ENCODE measurements around the gene PIGO.

Gene PIGO

GRCh38 chr9:35103660-35104191 lies 7.3 kb upstream of the PIGO start:
- ChIA-PET CTCF (interaction anchor here (0.8 to 15.9 kb wide), 10 partner anchors 7 to 450 kb away, joined by 3 to 162 read pairs (median 6); partner anchors contain the start of genes ATOSB and PIGO), POLR2A (interaction anchor here (1.1 to 1.3 kb wide), 5 partner anchors 8 to 435 kb away, joined by 4 to 13 read pairs (median 10); partner anchors contain the start of genes FANCG and VCP)
- no peak for TF ChIP-seq CTCF (IDR thresholded peaks at IDR 0.05; ENCODE audit: insufficient read depth, low read length, missing control alignments)

GRCh38 chr9:35102769-35103659 lies 6.6 kb upstream of the PIGO start, which contains the start of gene STOML2:
STOML2 (minus strand) TSS chr9:35103131; CDS start chr9:35103094, 37 bp downstream.
- ChIA-PET POLR2A (interaction anchor here (1.1 to 1.3 kb wide), 5 partner anchors 9 to 436 kb away, joined by 4 to 13 read pairs (median 10); partner anchors contain the start of genes FANCG and VCP), CTCF (interaction anchor here (0.6 to 15.9 kb wide), 11 partner anchors 7 to 374 kb away, joined by 3 to 162 read pairs (median 6); partner anchors contain the start of genes ATOSB, FANCG and PIGO)
- DNase-seq (ENCODE audit: low read depth, low spot score), result peak; percentile 73
- TF ChIP-seq CTCF (IDR thresholded peaks at IDR 0.05; ENCODE audit: insufficient read depth, low read length, missing control alignments), result no peak
- peak within 1 kb of the TSS; percentile 65 for H3K4me3 ChIP-seq (ENCODE audit: low read depth, low read length)

More at GRCh38 chr9:35103660-35104191, 7.3 kb upstream of the PIGO start:
- H3K4me3 ChIP-seq (ENCODE audit: low read depth, low read length), result peak overlapping the region; percentile 65
- DNase-seq (ENCODE audit: low read depth, low spot score), result no peak

- ChIA-PET POLR2A (interaction anchor here (0.6 to 1.3 kb wide), 5 partner anchors 9 to 44 kb away, joined by 3 to 13 read pairs (median 10); partner anchors contain the start of genes FANCG and VCP), CTCF (interaction anchor here (0.6 to 15.9 kb wide), 9 partner anchors 6 to 377 kb away, joined by 3 to 162 read pairs (median 6); partner anchors contain the start of genes FANCG and PIGO)
- peak overlapping the region; percentile 65 for H3K4me3 ChIP-seq (ENCODE audit: low read depth, low read length)
- DNase-seq (ENCODE audit: low read depth, low spot score), result no peak
- TF ChIP-seq CTCF (IDR thresholded peaks at IDR 0.05; ENCODE audit: insufficient read depth, low read length, missing control alignments), result no peak
Measured at GRCh38 chr9:35102465-35102768, 6.0 kb upstream of the PIGO start.

GRCh38 chr9:35097573-35097972 lies 1.2 kb upstream of the PIGO start:
- CTCF ChIA-PET, result interaction anchor here (0.7 to 8.7 kb wide), 9 partner anchors 11 to 381 kb away, joined by 3 to 209 read pairs (median 47); partner anchors contain the start of genes ATOSB, FANCG, STOML2 and VCP
- POLR2A ChIA-PET, result interaction anchor here (0.6 to 1.7 kb wide), 2 partner anchors 11 to 26 kb away, joined by 4 to 11 read pairs; partner anchors contain the start of gene VCP
- no peak for TF ChIP-seq CTCF (IDR thresholded peaks at IDR 0.05; ENCODE audit: insufficient read depth, low read length, missing control alignments)

GRCh38 chr9:35091536-35091935 lies 4.9 kb downstream of the PIGO start:
- H3K4me3 ChIP-seq (ENCODE audit: low read depth, low read length), result no peak overlapping the region
- no peak for TF ChIP-seq CTCF (IDR thresholded peaks at IDR 0.05; ENCODE audit: insufficient read depth, low read length, missing control alignments)
- ChIA-PET CTCF (interaction anchor here (0.9 to 8.7 kb wide), 3 partner anchors 9 to 195 kb away, joined by 5 to 209 read pairs (median 14); partner anchors contain the start of gene STOML2), POLR2A (interaction anchor here (1.9 kb wide), 1 partner anchor 12 kb away, joined by 8 read pairs; the partner anchor contains the start of gene FANCG)
- no peak for DNase-seq (ENCODE audit: low read depth, low spot score)

More at GRCh38 chr9:35097573-35097972, 1.2 kb upstream of the PIGO start:
- no peak overlapping the region for H3K4me3 ChIP-seq (ENCODE audit: low read depth, low read length)
- DNase-seq (ENCODE audit: low read depth, low spot score), result no peak
